H1 (cell line): ENCODE data around the gene DLG1. TPM values are rescaled to one million over a fixed set of nuclear protein-coding genes. Genes with fewer than 3 reads are reported as not detected.

Experiments
- CTCF ChIA-PET: fragments of 300-600 bp; sonication (Branson Sonifier 250); formaldehyde crosslinking; loops from one replicate; lab custom pipeline; 2021; ENCODE audit not compliant: partially characterized antibody; lab: Charles Lee
- POLR2A ChIA-PET: fragments of 300-600 bp; sonication (Branson Sonifier 250); formaldehyde crosslinking; loops from one replicate; lab custom pipeline; 2021; ENCODE audit warnings: inconsistent platforms; ENCODE audit not compliant: partially characterized antibody; lab: Charles Lee
- DNase-seq, 2 experiments: peaks; one replicate each; pipeline versions ENCODE4 v3.0.0 to v3.0.0-alpha.2; 2010 to 2022; ENCODE audit warnings: low spot score in 2 of 2, low read depth in 1 of 2, mixed read lengths in 1 of 2
- FAIRE-seq: peaks from 2 replicates; lab custom pipeline; 2011; peaks lifted over from hg19 to GRCh38; lab: Jason Lieb, UNC
- H2AFZ ChIP-seq: 2 replicates; pipeline ENCODE4 v1.8.1; 2012; ENCODE audit warnings: low read length, inconsistent platforms
- H2AK5ac ChIP-seq: 2 replicates; pipeline ENCODE4 v1.6.1; 2013; ENCODE audit warnings: low read depth, low read length
- H2BK120ac ChIP-seq: replicated peaks from 2 replicates; pipeline ENCODE3; 2013; ENCODE audit warnings: low read depth, low read length, inconsistent platforms
- H2BK12ac ChIP-seq: 2 replicates; pipeline ENCODE4 v1.6.1; 2013; ENCODE audit warnings: low read depth, low read length
- H2BK15ac ChIP-seq: 2 replicates; pipeline ENCODE4 v1.6.1; 2013; ENCODE audit warnings: low read length
- H2BK20ac ChIP-seq: 2 replicates; pipeline ENCODE4 v1.6.1; 2013; ENCODE audit warnings: low read length
- H2BK5ac ChIP-seq: 2 replicates; pipeline ENCODE4 v1.6.1; 2013; ENCODE audit warnings: low read depth, low read length
- H3K14ac ChIP-seq: 2 replicates; pipeline ENCODE4 v1.6.1; 2013; ENCODE audit warnings: inconsistent platforms; ENCODE audit not compliant: insufficient read length
- H3K18ac ChIP-seq: 2 replicates; pipeline ENCODE4 v1.6.1; 2013; ENCODE audit warnings: low read length; ENCODE audit errors: extremely low read depth
- H3K23ac ChIP-seq: 2 replicates; pipeline ENCODE4 v1.6.1; 2013; ENCODE audit warnings: inconsistent platforms; ENCODE audit not compliant: insufficient read length
- H3K23me2 ChIP-seq: 2 replicates; pipeline ENCODE4 v1.6.1; 2013; ENCODE audit warnings: low read depth, low read length
- H3K27ac ChIP-seq: 2 replicates; pipeline ENCODE4 v1.6.1; 2011; ENCODE audit warnings: low read depth, low read length, inconsistent platforms
- H3K27me3 ChIP-seq, 4 experiments: replicated peaks in 1 of 4; 1 replicate in 1 of 4; 2 replicates in 3 of 4; pipeline versions ENCODE4 v1.6.1 to v1.8.1; 2011 to 2013; ENCODE audit warnings: low read length in 3 of 4, mild to moderate bottlenecking in 3 of 4, inconsistent platforms in 2 of 4, mixed read lengths in 2 of 4, moderate library complexity in 1 of 4; ENCODE audit not compliant: control insufficient read depth in 3 of 4, insufficient read depth in 3 of 4; ENCODE audit errors: extremely low read depth in 1 of 4
- H3K36me3 ChIP-seq, 4 experiments: 2 replicates each; pipeline versions ENCODE4 v1.6.1 to v1.8.1; 2011 to 2013; ENCODE audit warnings: mild to moderate bottlenecking in 4 of 4, low read length in 3 of 4, moderate library complexity in 2 of 4, control low read depth in 1 of 4, inconsistent platforms in 1 of 4; ENCODE audit not compliant: insufficient read depth in 4 of 4, control insufficient read depth in 2 of 4
- H3K4ac ChIP-seq: replicated peaks from 2 replicates; pipeline ENCODE3; 2013; ENCODE audit warnings: low read length, low read depth, mixed read lengths, inconsistent platforms; ENCODE audit not compliant: insufficient read length
- H3K4me1 ChIP-seq, 4 experiments: replicated peaks in 1 of 4; 1 replicate in 1 of 4; 2 replicates in 3 of 4; pipeline versions ENCODE4 v1.6.1 to v1.8.1; 2011 to 2013; ENCODE audit warnings: low read length in 3 of 4, inconsistent platforms in 2 of 4, mixed read lengths in 1 of 4; ENCODE audit not compliant: insufficient read depth in 4 of 4, control insufficient read depth in 3 of 4
- H3K4me2 ChIP-seq, 2 experiments: 2 replicates each; pipeline versions ENCODE4 v1.6.1 to v1.8.1; 2011 to 2013; ENCODE audit warnings: low read depth in 2 of 2, low read length in 2 of 2, control low read depth in 1 of 2, inconsistent platforms in 1 of 2, mild to moderate bottlenecking in 1 of 2; ENCODE audit not compliant: insufficient read depth in 1 of 2
- H3K4me3 ChIP-seq, 4 experiments: fragments of 200-600, 300-600 bp in 1 of 4; sonication (generic), shearing (Covaris generic), sonication (Bioruptor Twin) in 1 of 4; 2 replicates each; pipeline versions ENCODE4 v1.5.1 to v1.8.1; 2011 to 2016; ENCODE audit warnings: low read length in 4 of 4, low read depth in 3 of 4, control low read depth in 2 of 4, inconsistent platforms in 2 of 4, mild to moderate bottlenecking in 2 of 4, mixed read lengths in 1 of 4, moderate library complexity in 1 of 4; ENCODE audit not compliant: insufficient read depth in 2 of 4; ENCODE audit errors: extremely low read depth in 1 of 4
- H3K56ac ChIP-seq: replicated peaks from 2 replicates; pipeline ENCODE3; 2013; ENCODE audit warnings: low read depth, mild to moderate bottlenecking, mixed read lengths, low read length, inconsistent platforms; ENCODE audit not compliant: insufficient read length
- H3K79me1 ChIP-seq: 2 replicates; pipeline ENCODE4 v1.6.1; 2013; ENCODE audit warnings: low read depth, low read length, control low read depth
- H3K79me2 ChIP-seq, 2 experiments: 2 replicates each; pipeline versions ENCODE4 v1.6.1 to v1.8.1; 2012 to 2013; ENCODE audit warnings: low read length in 2 of 2, mild to moderate bottlenecking in 2 of 2, inconsistent platforms in 1 of 2; ENCODE audit not compliant: insufficient read depth in 2 of 2, control insufficient read depth in 1 of 2
- H3K9ac ChIP-seq, 4 experiments: replicated peaks in 1 of 4; 1 replicate in 1 of 4; 2 replicates in 3 of 4; pipeline versions ENCODE4 v1.6.1 to v1.8.1; 2011 to 2013; ENCODE audit warnings: low read depth in 3 of 4, low read length in 3 of 4, control low read depth in 2 of 4, mild to moderate bottlenecking in 2 of 4, moderate library complexity in 2 of 4, inconsistent platforms in 1 of 4; ENCODE audit errors: extremely low read depth in 1 of 4
- H3K9me3 ChIP-seq, 2 experiments: 2 replicates each; pipeline versions ENCODE4 v1.6.1 to v1.8.1; 2012 to 2013; ENCODE audit warnings: mild to moderate bottlenecking in 2 of 2, moderate library complexity in 2 of 2, control low read depth in 1 of 2, inconsistent platforms in 1 of 2, low read depth in 1 of 2, low read length in 1 of 2, mixed read lengths in 1 of 2; ENCODE audit not compliant: insufficient read depth in 2 of 2
- H4K20me1 ChIP-seq, 2 experiments: replicated peaks in 1 of 2; 2 replicates each; pipeline versions ENCODE3 to v1.8.1; 2011 to 2013; ENCODE audit warnings: inconsistent platforms in 2 of 2, low read length in 2 of 2, mild to moderate bottlenecking in 1 of 2; ENCODE audit not compliant: insufficient read depth in 2 of 2, control insufficient read depth in 1 of 2
- H4K5ac ChIP-seq: 2 replicates; pipeline ENCODE4 v1.6.1; 2013; ENCODE audit warnings: low read length, low read depth, mixed read lengths, inconsistent platforms; ENCODE audit not compliant: insufficient read length
- H4K8ac ChIP-seq: 2 replicates; pipeline ENCODE4 v1.8.0; 2013; ENCODE audit warnings: mild to moderate bottlenecking, moderate library complexity, low read length, inconsistent platforms; ENCODE audit not compliant: insufficient read depth; ENCODE audit errors: extremely low read depth
- H4K91ac ChIP-seq: replicated peaks from 2 replicates; pipeline ENCODE3; 2013; ENCODE audit warnings: low read length, mixed read lengths, inconsistent platforms; ENCODE audit not compliant: insufficient read length
- CBX8 ChIP-seq: fragments of 300-800, 300-1000 bp; sonication (generic); IDR thresholded peaks from 2 replicates; pipeline ENCODE4 v1.7.1; 2016; ENCODE audit warnings: low read depth, low read length, borderline replicate concordance
- CTBP2 ChIP-seq: IDR thresholded peaks from 2 replicates; pipeline ENCODE4 v1.7.0; 2011; ENCODE audit warnings: borderline replicate concordance, mild to moderate bottlenecking, moderate library complexity, mixed read lengths, low read length; ENCODE audit not compliant: insufficient read depth, insufficient read length
- GTF2F1 ChIP-seq: IDR thresholded peaks from 2 replicates; pipeline ENCODE4 v1.6.1; 2012; ENCODE audit warnings: low read depth, low read length, improper control_type of control experiment, borderline replicate concordance
- PHF8 ChIP-seq: fragments of 200-600 bp; sonication (generic); conservative IDR thresholded peaks from 2 replicates; pipeline ENCODE4 v1.7.1; 2012; ENCODE audit warnings: low read depth, mild to moderate bottlenecking, inconsistent platforms, low read length, moderate library complexity
- RXRA ChIP-seq: IDR thresholded peaks from 2 replicates; pipeline ENCODE4 v1.6.1; 2011; ENCODE audit warnings: low read depth, mild to moderate bottlenecking, low read length, moderate library complexity; ENCODE audit not compliant: insufficient read depth
- SIRT6 ChIP-seq: IDR thresholded peaks from one replicate; pipeline ENCODE4 v1.7.1; 2012; ENCODE audit warnings: low read length, inconsistent platforms
- TAF1 ChIP-seq: IDR thresholded peaks from 2 replicates; pipeline ENCODE4 v1.6.1; 2011; ENCODE audit warnings: mild to moderate bottlenecking, low read depth, low read length
- TAF7 ChIP-seq: optimal IDR thresholded peaks from 2 replicates; pipeline ENCODE3; 2011; ENCODE audit warnings: low read depth, mild to moderate bottlenecking, inconsistent platforms, low read length, moderate library complexity, borderline replicate concordance
- USF2 ChIP-seq: IDR thresholded peaks from 2 replicates; pipeline ENCODE4 v1.6.1; 2011; ENCODE audit warnings: low read length, improper control_type of control experiment
- ZNF274 ChIP-seq: IDR thresholded peaks from 2 replicates; pipeline ENCODE4 v1.7.0; 2012; ENCODE audit warnings: low read length, borderline replicate concordance; ENCODE audit errors: extremely low read depth
- WGBS, 2 experiments: shearing (Covaris generic) in 1 of 2; methylation state at CpG; one replicate each; pipeline versions ENCODE4 v1.1.6 to v1.1.7; 2013 to 2015; ENCODE audit warnings: low lambda C conversion rate in 2 of 2, mixed read lengths in 2 of 2, inconsistent platforms in 1 of 2, low coverage in 1 of 2, missing lambda C conversion rate in 1 of 2; ENCODE audit not compliant: insufficient replicate concordance in 2 of 2, insufficient coverage in 1 of 2, insufficient read length in 1 of 2; ENCODE audit errors: extremely low coverage in 1 of 2, missing lambda C conversion rate in 1 of 2; 5-methylcytosine and 5-hydroxymethylcytosine counted together
- polyA plus RNA-seq, 7 experiments: library from polyadenylated mRNA; depleted of rRNA in 3 of 7; stranded (reverse) in 5 of 7; unstranded in 2 of 7; fragments of >200 nt in 5 of 7; fragments of 200-250 nt in 2 of 7; gene quantifications; 1 replicate in 5 of 7; 2 replicates in 1 of 7; 4 replicates in 1 of 7; pipeline versions ENCODE4 v1.2.1 to v1.2.3, GENCODE V29; 2011 to 2013; ENCODE audit warnings: missing spikeins in 2 of 7, mixed read lengths in 2 of 7
- total RNA-seq: library from RNA; stranded (reverse); fragmentation: NEBNext Ultra II Directional; extraction: Animal tissue kit (Norgen Biotek cat#: 25700); gene quantifications from 2 replicates; pipeline ENCODE4 v1.2.1, GENCODE V29; 2021
- TF ChIP-seq, protein P1 (sequence below): IDR thresholded peaks from 2 replicates; pipeline ENCODE4 v1.6.1; 2012; ENCODE audit warnings: low read length, inconsistent platforms

Gene DLG1
- total and polyA plus RNA-seq, 2 of the 8 experiments (the other 6 are each of a cell fraction or from before 2014, with no cell fraction given) = 13.4 to 78.8 TPM

- Histone ChIP-seq H3K18ac (no peak overlapping the region), H3K4ac (no peak overlapping the region), H3K79me1 (no peaks in the 10 kb centered on the region), H3K14ac (no peak overlapping the region), H2AK5ac (no peak overlapping the region), H3K36me3 (no peaks in the 10 kb centered on the region), H2BK12ac (no peak overlapping the region), H3K23ac (no peak overlapping the region), H3K4me3 (no peak overlapping the region), H3K27ac (no peak overlapping the region), H4K5ac (no peak overlapping the region), H2BK20ac (no peak overlapping the region), H3K4me1 (peaks cover 0 to 8% (median 5%) of the 10 kb centered on the region in 4 experiments; a peak in 4 of 7 replicates), H3K27me3 (no peaks in the 10 kb centered on the region), H4K91ac (no peak overlapping the region), H2BK120ac (no peak overlapping the region), H3K23me2 (no peaks in the 10 kb centered on the region), H3K79me2 (peaks cover 0 to 88% of the 10 kb centered on the region in 2 experiments; a peak in 3 of 4 replicates), H4K8ac (no peak overlapping the region), H3K9me3 (no peaks in the 10 kb centered on the region), H4K20me1 (peaks cover 0 to under 1% of the 10 kb centered on the region in 2 experiments), H2AFZ (no peak overlapping the region), H3K9ac (no peak overlapping the region), H2BK5ac (no peak overlapping the region), H3K56ac (no peak overlapping the region), H3K4me2 (no peak overlapping the region), H2BK15ac (no peak overlapping the region)
- DNase-seq (no peak), FAIRE-seq (no peak)
- POLR2A ChIA-PET = interaction anchor here (0.6 kb wide), 1 partner anchor 50 kb away, joined by 3 read pairs; no protein-coding TSS in a partner anchor
- 89% methylated on average over 4 of the region's 4 CpGs; no CpG with 5 or more reads in 1 of the 2 experiments for WGBS, 2 experiments
- CTCF ChIA-PET = interaction anchor here (1.3 to 1.6 kb wide), 2 partner anchors 8 to 13 kb away, joined by 3 to 6 read pairs; no protein-coding TSS in a partner anchor
- TF ChIP-seq TAF1 = no peak
- TF ChIP-seq, protein P1, sequence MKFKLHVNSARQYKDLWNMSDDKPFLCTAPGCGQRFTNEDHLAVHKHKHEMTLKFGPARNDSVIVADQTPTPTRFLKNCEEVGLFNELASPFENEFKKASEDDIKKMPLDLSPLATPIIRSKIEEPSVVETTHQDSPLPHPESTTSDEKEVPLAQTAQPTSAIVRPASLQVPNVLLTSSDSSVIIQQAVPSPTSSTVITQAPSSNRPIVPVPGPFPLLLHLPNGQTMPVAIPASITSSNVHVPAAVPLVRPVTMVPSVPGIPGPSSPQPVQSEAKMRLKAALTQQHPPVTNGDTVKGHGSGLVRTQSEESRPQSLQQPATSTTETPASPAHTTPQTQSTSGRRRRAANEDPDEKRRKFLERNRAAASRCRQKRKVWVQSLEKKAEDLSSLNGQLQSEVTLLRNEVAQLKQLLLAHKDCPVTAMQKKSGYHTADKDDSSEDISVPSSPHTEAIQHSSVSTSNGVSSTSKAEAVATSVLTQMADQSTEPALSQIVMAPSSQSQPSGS = no peak
- TF ChIP-seq USF2 = no peak
- no peak for TF ChIP-seq PHF8
- TF ChIP-seq CTBP2 = no peak
- TF ChIP-seq RXRA = no peak
- no peak for TF ChIP-seq ZNF274
- TF ChIP-seq GTF2F1 = no peak
- TF ChIP-seq CBX8 = no peak
- TF ChIP-seq TAF7 = no peak
- no peak for TF ChIP-seq SIRT6
Measured at GRCh38 chr3:197216914-197217313, 81.5 kb downstream of the DLG1 start.
